HG03159 (cell line): ENCODE results near the gene TRIM32.

Experiments
- ATAC-seq: cut with Tn5 transposase; IDR thresholded peaks from one replicate; pipeline ENCODE4 v1.9.1; 2021; ENCODE audit warnings: mild to moderate bottlenecking, moderate library complexity; ENCODE audit not compliant: unreplicated experiment

Gene TRIM32

GRCh38 chr9:116687074-116687753, at the start of gene TRIM32:
TSS of gene TRIM32 (plus strand) at chr9:116687305. CDS start at chr9:116697743, 10,438 bp downstream.
- peak; percentile 99 for ATAC-seq

- ATAC-seq: no peak
These were observed 47.8 kb upstream of the TRIM32 start for GRCh38 chr9:116639251-116639741.

GRCh38 chr9:116641292-116642059, 45.6 kb upstream of the TRIM32 start:
- ATAC-seq: no peak

- no peak for ATAC-seq
These were observed 43.4 kb upstream of the TRIM32 start for GRCh38 chr9:116643691-116644090.

- ATAC-seq: no peak
These were observed 42.9 kb upstream of the TRIM32 start for GRCh38 chr9:116644091-116644688.

- peak; percentile 72 for ATAC-seq
These were observed 40.2 kb upstream of the TRIM32 start for GRCh38 chr9:116646661-116647514.

GRCh38 chr9:116647515-116647809, 39.6 kb upstream of the TRIM32 start:
- ATAC-seq: no peak

- ATAC-seq: no peak
These were observed 33.6 kb upstream of the TRIM32 start for GRCh38 chr9:116653348-116654058.

GRCh38 chr9:116654059-116654355, 33.1 kb upstream of the TRIM32 start:
- no peak for ATAC-seq

DNA sequence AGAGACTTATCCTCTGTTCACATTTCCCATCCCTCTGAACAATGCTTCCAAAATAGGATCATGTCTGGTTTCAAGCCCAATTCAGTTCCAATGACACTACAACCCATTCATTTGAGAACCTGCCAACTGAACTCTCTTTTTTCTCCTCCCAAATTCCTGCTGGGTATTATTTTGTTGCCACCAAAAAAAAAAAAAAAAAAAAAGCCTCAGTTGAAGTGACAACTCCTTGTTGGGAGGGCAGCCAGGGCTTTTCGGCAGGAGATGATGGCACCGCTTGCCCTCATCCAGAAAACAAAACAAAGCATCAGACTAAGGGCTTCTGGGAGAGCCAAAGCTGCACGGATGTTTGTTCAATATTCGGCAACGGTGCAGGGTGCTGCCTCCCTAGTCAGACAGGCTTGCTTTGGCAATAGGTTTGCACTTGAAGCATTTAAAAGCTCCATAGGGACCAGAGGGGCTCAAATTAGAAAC, 30.6 kb upstream of the TRIM32 start:
- ATAC-seq: no peak

DNA sequence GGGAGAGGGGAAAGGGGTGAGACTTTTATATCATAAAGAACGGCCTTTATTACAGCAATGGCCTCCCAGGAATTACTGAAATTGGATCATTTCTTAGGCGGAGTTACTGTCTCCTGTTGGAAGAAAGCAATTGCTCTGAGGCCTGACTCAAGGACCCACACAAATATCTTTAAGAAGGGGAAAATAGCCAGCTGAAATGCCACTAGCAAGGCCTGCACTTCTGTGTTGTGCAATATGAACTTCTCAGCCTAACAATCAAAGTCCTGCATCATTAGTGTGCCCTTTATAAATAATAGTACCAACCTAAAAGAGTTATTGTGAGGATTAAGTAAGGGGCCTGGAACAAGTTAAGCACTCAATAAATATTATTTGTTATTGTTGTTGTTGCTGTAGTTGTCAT, 30.1 kb upstream of the TRIM32 start:
- no peak for ATAC-seq

DNA sequence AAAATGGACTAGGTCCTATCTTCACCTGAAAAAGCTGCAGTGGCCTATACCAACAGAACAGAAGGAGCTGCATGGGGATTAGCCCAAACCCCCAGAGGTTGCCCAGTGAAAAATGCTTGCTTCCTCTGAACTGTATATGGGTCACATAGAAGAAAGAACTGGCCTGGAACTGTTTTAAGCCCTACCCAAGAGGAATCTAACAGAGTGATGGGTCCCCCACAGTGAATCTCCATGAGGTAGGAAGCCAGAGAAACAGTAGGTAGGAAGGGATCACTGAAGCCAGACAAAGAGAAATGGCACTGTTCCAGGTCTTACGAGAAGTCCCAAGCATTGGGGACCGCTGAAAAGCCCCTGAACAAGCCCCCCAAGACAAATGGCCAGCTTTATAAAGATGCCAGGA, 28.8 kb upstream of the TRIM32 start:
- no peak for ATAC-seq

DNA sequence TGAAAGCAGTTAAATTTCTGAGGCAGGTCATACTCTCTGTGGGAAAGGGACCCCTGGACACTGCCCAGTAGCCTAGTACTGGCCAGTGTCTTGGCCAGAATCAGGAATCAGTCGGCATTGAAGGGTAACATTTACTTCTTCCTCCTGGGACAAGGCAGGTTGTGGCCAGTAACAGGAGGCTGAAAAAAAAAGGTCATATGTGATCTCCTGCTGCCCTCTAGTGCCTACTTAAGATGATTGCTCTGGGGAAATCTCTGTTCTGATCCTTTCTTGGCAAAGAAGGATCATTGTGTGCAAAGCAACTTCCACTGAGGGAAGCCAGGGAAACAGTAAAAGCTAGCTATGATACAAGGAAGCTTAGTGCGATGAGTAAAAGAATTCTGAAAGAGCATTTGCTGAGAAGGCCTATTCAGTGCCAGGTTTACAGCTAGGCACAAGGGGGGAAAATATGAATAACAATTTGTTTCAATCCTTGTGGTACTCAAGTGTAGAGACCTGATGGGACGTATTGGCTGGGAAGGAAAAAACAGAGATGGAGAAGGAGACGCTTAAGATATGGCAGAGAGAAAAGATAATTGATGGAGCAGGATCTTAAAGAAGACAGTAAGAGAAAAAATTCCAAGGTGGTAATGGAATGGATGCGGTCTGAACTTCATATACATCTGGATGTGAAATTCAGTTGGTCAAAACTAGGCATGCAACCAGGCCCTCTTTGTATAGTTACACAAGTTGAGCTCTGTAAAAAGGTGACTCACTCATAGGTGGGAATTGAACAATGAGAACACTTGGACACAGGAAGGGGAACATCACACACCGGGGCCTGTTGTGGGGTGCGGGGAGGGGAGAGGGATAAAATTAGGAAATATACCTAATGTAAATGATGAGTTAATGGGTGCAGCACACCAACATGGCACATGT, 25.8 kb upstream of the TRIM32 start:
- peak; percentile 91 for ATAC-seq

- ATAC-seq: no peak
These were observed 24.3 kb upstream of the TRIM32 start for GRCh38 chr9:116662646-116663310.

GRCh38 chr9:116663581-116663980, 23.5 kb upstream of the TRIM32 start:
- ATAC-seq: no peak

GRCh38 chr9:116668970-116669695, 18.0 kb upstream of the TRIM32 start:
- ATAC-seq: no peak

GRCh38 chr9:116671605-116672004, 15.5 kb upstream of the TRIM32 start:
- no peak for ATAC-seq

- no peak for ATAC-seq
These were observed 13.7 kb upstream of the TRIM32 start for GRCh38 chr9:116673375-116673774.
